Loucy (cell line): Measurements from ENCODE around the gene MCU.
"Not testable (repeated sequence)": the region's sequence is repeated elsewhere in the genome, so short reads cannot be mapped to it uniquely, and the experiment has no call there.

Source experiments
- H2AFZ ChIP-seq: fragments of 200-600 bp; sonication (generic); 2 replicates; pipeline ENCODE4 v1.6.0; 2016; ENCODE audit warnings: antibody characterized with exemption, mild to moderate bottlenecking, low read length, moderate library complexity
- H3F3A ChIP-seq: fragments of 200-600 bp; 2 replicates; pipeline ENCODE4 v1.6.0; 2016; ENCODE audit warnings: antibody characterized with exemption, low read depth, mild to moderate bottlenecking
- H3K27me3 ChIP-seq: fragments of 200-600 bp; sonication (generic); 2 replicates; pipeline ENCODE4 v1.6.1; 2014; ENCODE audit warnings: low read length, mild to moderate bottlenecking; ENCODE audit not compliant: insufficient read depth, poor library complexity, severe bottlenecking
- H3K36me3 ChIP-seq: fragments of 200-600 bp; sonication (generic); 2 replicates; pipeline ENCODE4 v1.6.1; 2016; ENCODE audit warnings: low read length; ENCODE audit not compliant: insufficient read depth
- H3K4me1 ChIP-seq: fragments of 200-600 bp; sonication (generic); 2 replicates; pipeline ENCODE4 v1.5.1; 2014; ENCODE audit warnings: low read length, mild to moderate bottlenecking; ENCODE audit not compliant: insufficient read depth, poor library complexity, severe bottlenecking
- H3K4me2 ChIP-seq: fragments of 200-600 bp; sonication (generic); 2 replicates; pipeline ENCODE4 v1.6.0; 2014; ENCODE audit warnings: antibody characterized with exemption, low read length, low read depth, mild to moderate bottlenecking; ENCODE audit not compliant: poor library complexity, severe bottlenecking
- H3K4me3 ChIP-seq: fragments of 200-600 bp; sonication (generic); 2 replicates; pipeline ENCODE4 v1.5.1; 2014; ENCODE audit warnings: low read length, mild to moderate bottlenecking, mixed read lengths; ENCODE audit not compliant: poor library complexity, severe bottlenecking
- H3K79me2 ChIP-seq: fragments of 200-600 bp; sonication (generic); 2 replicates; pipeline ENCODE4 v1.6.1; 2014; ENCODE audit warnings: low read length; ENCODE audit not compliant: insufficient read depth
- H3K9ac ChIP-seq: fragments of 200-600 bp; sonication (generic); 2 replicates; pipeline ENCODE4 v1.6.0; 2014; ENCODE audit warnings: mild to moderate bottlenecking, low read depth, low read length, moderate library complexity; ENCODE audit not compliant: poor library complexity, severe bottlenecking
- H3K9me2 ChIP-seq: fragments of 200-600 bp; sonication (generic); replicated peaks from 2 replicates; pipeline ENCODE4 v1.6.1; 2016; ENCODE audit warnings: low read depth, low read length, mixed read lengths
- H3K9me3 ChIP-seq: fragments of 200-600 bp; sonication (generic); 2 replicates; pipeline ENCODE4 v1.6.1; 2014; ENCODE audit warnings: mild to moderate bottlenecking, antibody characterized with exemption, low read length, low read depth; ENCODE audit not compliant: insufficient read depth
- H4K20me1 ChIP-seq: fragments of 200-600 bp; sonication (generic); 2 replicates; pipeline ENCODE4 v1.6.0; 2014; ENCODE audit warnings: antibody characterized with exemption, low read length, mild to moderate bottlenecking; ENCODE audit not compliant: insufficient read depth, poor library complexity, severe bottlenecking
- EZH2phosphoT487 ChIP-seq: fragments of 200-600 bp; IDR thresholded peaks from 2 replicates; pipeline ENCODE4 v1.6.1; 2018; ENCODE audit warnings: antibody characterized with exemption, mild to moderate bottlenecking, moderate library complexity, borderline replicate concordance
- TF ChIP-seq, protein P1 (sequence below): fragments of 200-600 bp; sonication (generic); conservative IDR thresholded peaks from 2 replicates; pipeline ENCODE4 v1.5.1; 2014; ENCODE audit warnings: mild to moderate bottlenecking, antibody characterized with exemption, low read length

MCU gene

GRCh38 chr10:72736828-72737220, 44.9 kb downstream of the MCU start:
- TF ChIP-seq, protein P1, sequence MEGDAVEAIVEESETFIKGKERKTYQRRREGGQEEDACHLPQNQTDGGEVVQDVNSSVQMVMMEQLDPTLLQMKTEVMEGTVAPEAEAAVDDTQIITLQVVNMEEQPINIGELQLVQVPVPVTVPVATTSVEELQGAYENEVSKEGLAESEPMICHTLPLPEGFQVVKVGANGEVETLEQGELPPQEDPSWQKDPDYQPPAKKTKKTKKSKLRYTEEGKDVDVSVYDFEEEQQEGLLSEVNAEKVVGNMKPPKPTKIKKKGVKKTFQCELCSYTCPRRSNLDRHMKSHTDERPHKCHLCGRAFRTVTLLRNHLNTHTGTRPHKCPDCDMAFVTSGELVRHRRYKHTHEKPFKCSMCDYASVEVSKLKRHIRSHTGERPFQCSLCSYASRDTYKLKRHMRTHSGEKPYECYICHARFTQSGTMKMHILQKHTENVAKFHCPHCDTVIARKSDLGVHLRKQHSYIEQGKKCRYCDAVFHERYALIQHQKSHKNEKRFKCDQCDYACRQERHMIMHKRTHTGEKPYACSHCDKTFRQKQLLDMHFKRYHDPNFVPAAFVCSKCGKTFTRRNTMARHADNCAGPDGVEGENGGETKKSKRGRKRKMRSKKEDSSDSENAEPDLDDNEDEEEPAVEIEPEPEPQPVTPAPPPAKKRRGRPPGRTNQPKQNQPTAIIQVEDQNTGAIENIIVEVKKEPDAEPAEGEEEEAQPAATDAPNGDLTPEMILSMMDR: no peak
- TF ChIP-seq EZH2phosphoT487: no peak
- H2AFZ ChIP-seq: no peak overlapping the region
- peaks cover 11% of the 10 kb centered on the region for H3K79me2 ChIP-seq

GRCh38 chr10:72737357-72737756, 45.4 kb downstream of the MCU start:
- H3K4me2 ChIP-seq, H3K27me3 ChIP-seq, H3K9ac ChIP-seq, H3K9me2 ChIP-seq, H3K4me3 ChIP-seq, H2AFZ ChIP-seq, H3F3A ChIP-seq, H3K9me3 ChIP-seq, H3K36me3 ChIP-seq, H4K20me1 ChIP-seq, H3K4me1 ChIP-seq: not testable (repeated sequence)
- H3K79me2 ChIP-seq: peaks cover 12% of the 10 kb centered on the region

More at GRCh38 chr10:72736828-72737220, 44.9 kb downstream of the MCU start:
- no peaks in the 10 kb centered on the region for H4K20me1 ChIP-seq
- H3K9me3 ChIP-seq: no peaks in the 10 kb centered on the region
- no peaks in the 10 kb centered on the region for H3K9me2 ChIP-seq
- H3K4me2 ChIP-seq: no peak overlapping the region
- no peak overlapping the region for H3K9ac ChIP-seq
- H3K4me1 ChIP-seq: peaks cover 8% of the 10 kb centered on the region
- H3K27me3 ChIP-seq: no peaks in the 10 kb centered on the region
- no peak overlapping the region for H3K4me3 ChIP-seq
- H3K36me3 ChIP-seq: no peaks in the 10 kb centered on the region
- H3F3A ChIP-seq: no peaks in the 10 kb centered on the region

- H3K79me2 ChIP-seq: peaks cover 16% of the 10 kb centered on the region
- no peak overlapping the region for H3K9ac ChIP-seq
- H3K9me3 ChIP-seq: no peaks in the 10 kb centered on the region
- H3K36me3 ChIP-seq: no peaks in the 10 kb centered on the region
- H2AFZ ChIP-seq: no peak overlapping the region
- TF ChIP-seq EZH2phosphoT487: no peak
- TF ChIP-seq, protein P1: no peak
- H4K20me1 ChIP-seq: no peaks in the 10 kb centered on the region
- no peaks in the 10 kb centered on the region for H3F3A ChIP-seq
- H3K27me3 ChIP-seq: no peaks in the 10 kb centered on the region
- H3K4me3 ChIP-seq: no peak overlapping the region
- H3K4me1 ChIP-seq: peaks cover 8% of the 10 kb centered on the region
- no peak overlapping the region for H3K4me2 ChIP-seq
- no peaks in the 10 kb centered on the region for H3K9me2 ChIP-seq
Observed at GRCh38 chr10:72738486-72738885, 46.5 kb downstream of the MCU start.

DNA sequence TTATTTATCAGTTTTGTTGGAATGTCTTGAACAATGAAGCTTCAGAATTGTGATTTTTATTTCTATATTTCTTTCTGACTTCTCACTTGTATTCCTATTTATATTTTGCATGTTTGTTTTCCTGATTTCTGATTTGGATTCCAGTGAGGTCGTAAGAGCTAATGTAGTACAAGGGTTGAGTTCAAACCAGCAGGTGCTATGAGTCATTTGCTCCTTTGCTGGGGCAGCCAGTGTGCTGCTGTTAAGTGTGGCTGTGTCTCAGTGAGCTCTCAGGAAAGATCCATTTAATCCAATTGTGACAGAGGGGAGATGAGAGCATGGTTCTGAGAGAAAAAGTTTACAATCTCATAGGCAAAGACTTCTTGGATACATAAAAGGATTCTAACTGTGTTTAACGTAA, 48.6 kb downstream of the MCU start:
- H3K79me2 ChIP-seq: peaks cover 8% of the 10 kb centered on the region; the same call in 1 of the 2 replicates
- no peak overlapping the region for H3K9ac ChIP-seq
- H2AFZ ChIP-seq: no peak overlapping the region
- no peaks in the 10 kb centered on the region for H3K27me3 ChIP-seq
- TF ChIP-seq, protein P1: no peak
- no peak for TF ChIP-seq EZH2phosphoT487
- no peak overlapping the region for H3K4me2 ChIP-seq
- no peaks in the 10 kb centered on the region for H3K36me3 ChIP-seq
- H3K4me1 ChIP-seq: peaks cover 8% of the 10 kb centered on the region
- no peaks in the 10 kb centered on the region for H4K20me1 ChIP-seq
- no peaks in the 10 kb centered on the region for H3F3A ChIP-seq
- no peak overlapping the region for H3K4me3 ChIP-seq
- H3K9me2 ChIP-seq: no peaks in the 10 kb centered on the region
- H3K9me3 ChIP-seq: no peaks in the 10 kb centered on the region
